Rectal smooth muscle tissue (tissue), 1 donor: Measurements from ENCODE around the gene HSF2.

Source experiments
- H3K27ac ChIP-seq: one replicate; pipeline ENCODE4 v1.7.0; 2013; ENCODE audit warnings: low read depth, low read length, inconsistent platforms
- H3K27me3 ChIP-seq: one replicate; pipeline ENCODE4 v1.7.0; 2013; ENCODE audit warnings: low read length; ENCODE audit not compliant: control insufficient read depth, insufficient read depth
- H3K36me3 ChIP-seq: one replicate; pipeline ENCODE4 v1.7.0; 2013; ENCODE audit warnings: low read length; ENCODE audit not compliant: control insufficient read depth, insufficient read depth
- H3K4me1 ChIP-seq: one replicate; pipeline ENCODE4 v1.7.0; 2013; ENCODE audit warnings: low read length; ENCODE audit not compliant: control insufficient read depth, insufficient read depth
- H3K4me3 ChIP-seq: one replicate; pipeline ENCODE4 v1.7.0; 2013; ENCODE audit warnings: low read length
- H3K9ac ChIP-seq: one replicate; pipeline ENCODE4 v1.7.0; 2013; ENCODE audit warnings: low read length

HSF2 gene

DNA sequence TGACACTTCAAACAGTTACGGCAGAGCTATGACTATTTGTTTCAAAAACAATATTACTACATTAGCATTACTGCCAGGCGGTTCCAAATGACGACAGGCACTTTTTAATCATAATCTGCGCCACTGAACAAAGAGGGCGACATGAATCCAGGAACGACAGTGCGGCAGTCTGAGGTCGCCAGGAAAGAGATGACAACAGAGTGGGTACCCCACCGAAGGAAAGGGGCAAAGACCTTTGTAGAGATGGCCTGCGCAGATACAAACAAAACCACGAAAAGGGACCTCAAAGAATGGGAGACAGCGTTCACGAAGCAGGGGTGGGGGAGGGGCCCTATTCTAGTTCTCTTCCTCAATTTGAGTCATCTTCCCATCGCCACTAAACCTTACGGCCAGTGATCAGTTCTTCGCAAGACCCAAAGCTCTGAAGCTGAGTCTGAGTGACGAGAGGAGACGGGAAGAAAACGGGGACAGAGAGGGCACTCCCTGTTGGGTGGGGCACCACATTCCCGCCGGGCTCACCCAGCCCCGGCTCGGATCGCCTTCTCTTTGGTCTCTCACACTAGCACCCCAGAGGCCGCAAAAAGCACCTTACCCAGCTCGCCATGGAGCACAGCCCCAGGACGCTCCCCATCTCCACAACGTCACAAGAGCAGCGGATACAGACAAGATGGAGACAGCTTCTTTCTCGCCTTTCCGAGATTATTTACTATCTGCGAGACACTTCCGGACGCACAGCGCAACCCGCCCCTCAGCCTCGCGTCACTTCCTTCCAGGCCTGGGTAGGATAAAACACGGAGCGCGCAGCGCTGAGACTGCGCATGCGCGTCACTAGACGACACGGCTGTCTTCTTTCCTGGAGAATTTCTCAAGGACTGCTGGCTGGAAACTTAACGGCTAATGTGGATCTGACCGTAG lies 71.9 kb downstream of the HSF2 start, which contains the start of gene SERINC1:
SERINC1 (minus strand) TSS at position 701 of the 915 bp plus-strand sequence; CDS start at position 631, 70 bp downstream.
- H3K36me3 ChIP-seq, result no peaks in the 10 kb centered on the region
- peak within 1 kb of the TSS; percentile 96 for H3K4me3 ChIP-seq

DNA sequence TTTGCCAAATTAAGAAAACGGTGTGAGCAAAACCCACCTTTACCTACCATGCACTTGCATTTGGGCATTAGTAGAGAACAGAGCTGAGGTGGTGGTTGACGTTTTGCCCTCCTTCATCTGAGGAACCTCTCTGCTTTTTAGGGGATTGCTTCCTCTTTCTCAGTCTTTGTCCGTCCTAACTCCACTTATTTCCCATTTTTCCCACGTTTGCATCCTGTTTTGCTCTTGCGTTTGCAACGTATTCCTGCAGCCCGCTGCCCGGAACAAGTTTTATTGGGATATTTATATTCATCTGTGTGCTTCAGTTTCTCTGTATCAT lies 72.5 kb downstream of the HSF2 start:
- Histone ChIP-seq H3K9ac (peak overlapping the region; percentile 26), H3K4me1 (peaks cover 4% of the 10 kb centered on the region), H3K36me3 (no peaks in the 10 kb centered on the region), H3K27me3 (no peaks in the 10 kb centered on the region), H3K4me3 (peak overlapping the region; percentile 96), H3K27ac (peak overlapping the region; percentile 94)

More for the DNA sequence above, 71.9 kb downstream of the HSF2 start, which contains the start of gene SERINC1:
- peak within 1 kb of the TSS; percentile 94 for H3K27ac ChIP-seq
- peak within 1 kb of the TSS; percentile 92 for H3K9ac ChIP-seq
- peaks cover 4% of the 10 kb centered on the region for H3K4me1 ChIP-seq
- H3K27me3 ChIP-seq, result no peaks in the 10 kb centered on the region

DNA sequence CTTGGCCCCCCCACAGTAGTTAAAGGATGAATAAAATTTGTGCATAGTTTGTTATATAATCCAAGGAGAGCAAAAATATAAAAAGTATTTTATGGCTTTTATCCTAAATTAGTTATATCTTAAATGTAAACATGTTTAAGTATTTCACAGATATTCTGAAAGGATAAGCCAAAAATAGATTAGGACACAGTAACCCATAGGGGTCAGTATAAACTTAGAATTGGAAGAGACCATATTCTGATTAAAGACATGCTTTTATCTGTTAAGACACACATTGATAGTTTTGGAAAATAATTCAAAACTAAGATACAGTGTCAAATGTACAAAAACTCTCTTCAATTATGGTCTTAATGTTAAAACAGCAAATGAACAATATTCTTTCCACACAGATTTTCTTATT lies 76.7 kb downstream of the HSF2 start:
- H3K9ac ChIP-seq, result no peak overlapping the region
- H3K36me3 ChIP-seq, result no peaks in the 10 kb centered on the region
- H3K4me1 ChIP-seq, result no peaks in the 10 kb centered on the region
- H3K4me3 ChIP-seq, result no peak overlapping the region
- H3K27ac ChIP-seq, result no peak overlapping the region
- no peaks in the 10 kb centered on the region for H3K27me3 ChIP-seq

DNA sequence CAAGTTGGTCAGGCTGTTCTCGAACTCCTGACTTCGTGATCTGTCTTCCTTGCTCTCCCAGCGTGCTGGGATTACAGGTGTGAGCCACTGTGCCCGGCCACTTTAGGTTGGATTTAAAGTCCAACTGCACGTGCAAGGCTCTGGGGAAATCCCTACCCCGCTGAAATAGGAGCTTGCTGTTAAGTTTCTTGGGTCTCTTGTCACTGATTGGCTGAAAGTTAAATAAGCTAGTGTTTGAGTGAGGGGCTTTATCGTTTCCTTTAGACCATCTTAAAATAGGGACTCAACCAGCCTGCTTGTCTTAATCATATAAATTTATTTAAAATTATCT lies 83.3 kb downstream of the HSF2 start:
- Histone ChIP-seq H3K4me1 (no peaks in the 10 kb centered on the region), H3K36me3 (no peaks in the 10 kb centered on the region), H3K27me3 (no peaks in the 10 kb centered on the region), H3K9ac (no peak overlapping the region), H3K4me3 (no peak overlapping the region), H3K27ac (no peak overlapping the region)
